ENCODE measurements around the gene LTBP1. TPM values are rescaled to one million over a fixed set of nuclear protein-coding genes. Genes with fewer than 3 reads are reported as not detected.

The LTBP1 gene
- total and polyA plus RNA-seq, 2 donors (not counting 1 experiment from before 2014, with no cell fraction given), result 0.69 TPM; not detected in 1

DNA sequence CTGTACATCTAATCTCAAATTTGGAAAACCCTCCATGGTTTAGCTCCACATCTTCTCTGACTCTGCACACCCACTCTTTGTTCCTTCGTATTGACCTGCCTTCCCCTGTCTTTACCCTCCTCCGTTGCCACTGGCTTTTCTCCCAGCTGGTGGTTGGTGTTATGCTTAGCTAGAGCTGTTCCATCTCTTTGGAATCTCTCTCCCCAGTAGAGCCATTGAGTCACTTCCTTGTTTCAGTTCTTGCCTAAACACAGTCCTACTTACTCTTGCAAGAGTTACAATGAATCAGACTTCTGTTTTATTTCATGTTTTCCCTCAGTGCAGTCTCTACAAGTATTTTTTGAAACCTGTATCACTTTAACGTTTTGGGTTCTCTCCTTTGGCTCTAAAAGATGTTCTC is 263.9 kb downstream of the LTBP1 start:
- POLR2A ChIA-PET, result no interaction called here
- H3K9me3 Mint-ChIP-seq (ENCODE audit: insufficient read depth), result no peaks in the 10 kb centered on the region
- intact Hi-C loops (cut with micrococcal nuclease), result no loop called here

GRCh38 chr2:33212151-33212550 is 265.4 kb downstream of the LTBP1 start:
- no peaks in the 10 kb centered on the region for H4K20me1 ChIP-seq (ENCODE audit: control insufficient read depth, insufficient read depth, low read length, poor library complexity, severe bottlenecking)
- intact Hi-C loops (cut with micrococcal nuclease), result no loop called here
- no peak overlapping the region for H3K4me2 ChIP-seq (replicated peaks; ENCODE audit: low read depth, low read length, poor library complexity, severe bottlenecking)
- H3K4me1 Mint-ChIP-seq, result peaks cover 6% of the 10 kb centered on the region
- H3K36me3 ChIP-seq (replicated peaks in 1 of 2; ENCODE audit: control extremely low read depth in 1 of 2, control insufficient read depth in 1 of 2, extremely low read depth in 1 of 2, insufficient read depth in 2 of 2, low read length in 1 of 2), result no peaks in the 10 kb centered on the region
- H3K4me1 ChIP-seq (ENCODE audit: control insufficient read depth in 2 of 2, insufficient read depth in 2 of 2, low read length in 2 of 2), result no peaks in the 10 kb centered on the region
- ChIA-PET CTCF (no interaction called here), POLR2A (no interaction called here)
- H3K79me2 ChIP-seq (ENCODE audit: control insufficient read depth, insufficient read depth, low read length), result no peaks in the 10 kb centered on the region
- H3K9ac ChIP-seq (ENCODE audit: low read length), result no peak overlapping the region
- no peak for ATAC-seq (ENCODE audit: low read depth)
- no peak overlapping the region for H2AFZ ChIP-seq (ENCODE audit: insufficient read depth, low read depth, low read length, poor library complexity, severe bottlenecking)
- DNase-seq, result no peak
- no peaks in the 10 kb centered on the region for H3K9me3 ChIP-seq (ENCODE audit: control extremely low read depth in 1 of 3, control insufficient read depth in 2 of 3, insufficient read depth in 1 of 3, low read length in 2 of 3)
- H3K27ac ChIP-seq (ENCODE audit: low read length in 2 of 2), result no peak overlapping the region
- H3K27ac Mint-ChIP-seq, result no peak overlapping the region
- no peak overlapping the region for H3K4me3 ChIP-seq (ENCODE audit: control extremely low read depth in 1 of 5, extremely low read depth in 1 of 5, insufficient read depth in 1 of 5, low read depth in 2 of 5, low read length in 4 of 5)
- peaks cover 0 to 4% (median 0%) of the 10 kb centered on the region in 4 experiments for H3K27me3 ChIP-seq (replicated peaks in 1 of 4; ENCODE audit: control extremely low read depth in 1 of 4, control insufficient read depth in 3 of 4, insufficient read depth in 4 of 4, low read length in 3 of 4)
- no peaks in the 10 kb centered on the region for H3K9me3 Mint-ChIP-seq (ENCODE audit: insufficient read depth)
- peaks cover 7% of the 10 kb centered on the region for H3K27me3 Mint-ChIP-seq
- H3K4me3 Mint-ChIP-seq, result no peak overlapping the region
- WGBS (ENCODE audit: insufficient coverage), result 83% methylated on average over 3 of the region's 3 CpGs
- no peak for TF ChIP-seq EZH2 (IDR thresholded peaks at IDR 0.05; ENCODE audit: borderline replicate concordance, insufficient read depth, low read depth, low read length, poor library complexity, severe bottlenecking)

More for the DNA sequence above, 263.9 kb downstream of the LTBP1 start:
- Mint-ChIP-seq H3K27ac (no peak overlapping the region), H3K4me1 (peaks cover 11% of the 10 kb centered on the region), H3K27me3 (peaks cover 10% of the 10 kb centered on the region), H3K4me3 (no peak overlapping the region)
- H3K4me3 ChIP-seq (ENCODE audit: control extremely low read depth in 1 of 5, extremely low read depth in 1 of 5, insufficient read depth in 1 of 5, low read depth in 2 of 5, low read length in 4 of 5), result no peak overlapping the region
- H3K36me3 ChIP-seq (replicated peaks in 1 of 2; ENCODE audit: control extremely low read depth in 1 of 2, control insufficient read depth in 1 of 2, extremely low read depth in 1 of 2, insufficient read depth in 2 of 2, low read length in 1 of 2), result no peaks in the 10 kb centered on the region
- no peak for DNase-seq
- H3K4me1 ChIP-seq (ENCODE audit: control insufficient read depth in 2 of 2, insufficient read depth in 2 of 2, low read length in 2 of 2), result no peaks in the 10 kb centered on the region
- CTCF ChIA-PET, result no interaction called here
- H3K27me3 ChIP-seq (replicated peaks in 1 of 4; ENCODE audit: control extremely low read depth in 1 of 4, control insufficient read depth in 3 of 4, insufficient read depth in 4 of 4, low read length in 3 of 4), result peaks cover 0 to 4% (median 0%) of the 10 kb centered on the region in 4 experiments
- no peak overlapping the region for H3K4me2 ChIP-seq (replicated peaks; ENCODE audit: low read depth, low read length, poor library complexity, severe bottlenecking)
- H3K9me3 ChIP-seq (ENCODE audit: control extremely low read depth in 1 of 3, control insufficient read depth in 2 of 3, insufficient read depth in 1 of 3, low read length in 2 of 3), result no peaks in the 10 kb centered on the region
- TF ChIP-seq, protein P1, sequence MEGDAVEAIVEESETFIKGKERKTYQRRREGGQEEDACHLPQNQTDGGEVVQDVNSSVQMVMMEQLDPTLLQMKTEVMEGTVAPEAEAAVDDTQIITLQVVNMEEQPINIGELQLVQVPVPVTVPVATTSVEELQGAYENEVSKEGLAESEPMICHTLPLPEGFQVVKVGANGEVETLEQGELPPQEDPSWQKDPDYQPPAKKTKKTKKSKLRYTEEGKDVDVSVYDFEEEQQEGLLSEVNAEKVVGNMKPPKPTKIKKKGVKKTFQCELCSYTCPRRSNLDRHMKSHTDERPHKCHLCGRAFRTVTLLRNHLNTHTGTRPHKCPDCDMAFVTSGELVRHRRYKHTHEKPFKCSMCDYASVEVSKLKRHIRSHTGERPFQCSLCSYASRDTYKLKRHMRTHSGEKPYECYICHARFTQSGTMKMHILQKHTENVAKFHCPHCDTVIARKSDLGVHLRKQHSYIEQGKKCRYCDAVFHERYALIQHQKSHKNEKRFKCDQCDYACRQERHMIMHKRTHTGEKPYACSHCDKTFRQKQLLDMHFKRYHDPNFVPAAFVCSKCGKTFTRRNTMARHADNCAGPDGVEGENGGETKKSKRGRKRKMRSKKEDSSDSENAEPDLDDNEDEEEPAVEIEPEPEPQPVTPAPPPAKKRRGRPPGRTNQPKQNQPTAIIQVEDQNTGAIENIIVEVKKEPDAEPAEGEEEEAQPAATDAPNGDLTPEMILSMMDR (IDR thresholded peaks at IDR 0.05), result no peak
- no peak for TF ChIP-seq EZH2 (IDR thresholded peaks at IDR 0.05; ENCODE audit: borderline replicate concordance, insufficient read depth, low read depth, low read length, poor library complexity, severe bottlenecking)
- no peak overlapping the region for H2AFZ ChIP-seq (ENCODE audit: insufficient read depth, low read depth, low read length, poor library complexity, severe bottlenecking)
- no peak overlapping the region for H3K27ac ChIP-seq (ENCODE audit: low read length in 2 of 2)
- H3K79me2 ChIP-seq (ENCODE audit: control insufficient read depth, insufficient read depth, low read length), result no peaks in the 10 kb centered on the region
- no peaks in the 10 kb centered on the region for H4K20me1 ChIP-seq (ENCODE audit: control insufficient read depth, insufficient read depth, low read length, poor library complexity, severe bottlenecking)
- WGBS (ENCODE audit: insufficient coverage), result no CpG with 5 or more reads among the region's 3 CpGs
- no peak overlapping the region for H3K9ac ChIP-seq (ENCODE audit: low read length)
- ATAC-seq (ENCODE audit: low read depth), result no peak
